ENCODE data around the gene PRR12.

The PRR12 gene

DNA sequence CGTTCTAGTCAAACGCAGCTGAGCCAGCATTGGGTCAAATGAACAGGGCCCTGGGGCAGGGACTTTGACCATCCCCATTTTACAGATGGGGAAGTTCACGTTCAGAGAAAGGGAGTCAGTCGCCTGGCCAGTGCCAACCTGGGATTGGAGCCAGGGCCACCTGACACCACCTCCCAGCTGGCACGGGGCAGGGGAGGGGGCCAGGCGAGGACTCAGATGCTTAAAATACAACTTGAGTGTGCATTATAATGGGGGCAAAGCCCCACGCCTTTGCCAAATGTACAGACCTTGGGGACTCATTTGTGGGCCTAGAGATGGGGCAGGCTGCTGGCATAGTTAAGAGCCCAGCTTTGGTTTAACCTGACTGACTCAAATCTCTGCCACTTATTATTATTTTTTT is 14.6 kb downstream of the PRR12 start:
- no peak for TF ChIP-seq TAF1 (IDR thresholded peaks at IDR 0.05; ENCODE audit: borderline replicate concordance, insufficient read depth, low read length)
- TF ChIP-seq, protein P1, sequence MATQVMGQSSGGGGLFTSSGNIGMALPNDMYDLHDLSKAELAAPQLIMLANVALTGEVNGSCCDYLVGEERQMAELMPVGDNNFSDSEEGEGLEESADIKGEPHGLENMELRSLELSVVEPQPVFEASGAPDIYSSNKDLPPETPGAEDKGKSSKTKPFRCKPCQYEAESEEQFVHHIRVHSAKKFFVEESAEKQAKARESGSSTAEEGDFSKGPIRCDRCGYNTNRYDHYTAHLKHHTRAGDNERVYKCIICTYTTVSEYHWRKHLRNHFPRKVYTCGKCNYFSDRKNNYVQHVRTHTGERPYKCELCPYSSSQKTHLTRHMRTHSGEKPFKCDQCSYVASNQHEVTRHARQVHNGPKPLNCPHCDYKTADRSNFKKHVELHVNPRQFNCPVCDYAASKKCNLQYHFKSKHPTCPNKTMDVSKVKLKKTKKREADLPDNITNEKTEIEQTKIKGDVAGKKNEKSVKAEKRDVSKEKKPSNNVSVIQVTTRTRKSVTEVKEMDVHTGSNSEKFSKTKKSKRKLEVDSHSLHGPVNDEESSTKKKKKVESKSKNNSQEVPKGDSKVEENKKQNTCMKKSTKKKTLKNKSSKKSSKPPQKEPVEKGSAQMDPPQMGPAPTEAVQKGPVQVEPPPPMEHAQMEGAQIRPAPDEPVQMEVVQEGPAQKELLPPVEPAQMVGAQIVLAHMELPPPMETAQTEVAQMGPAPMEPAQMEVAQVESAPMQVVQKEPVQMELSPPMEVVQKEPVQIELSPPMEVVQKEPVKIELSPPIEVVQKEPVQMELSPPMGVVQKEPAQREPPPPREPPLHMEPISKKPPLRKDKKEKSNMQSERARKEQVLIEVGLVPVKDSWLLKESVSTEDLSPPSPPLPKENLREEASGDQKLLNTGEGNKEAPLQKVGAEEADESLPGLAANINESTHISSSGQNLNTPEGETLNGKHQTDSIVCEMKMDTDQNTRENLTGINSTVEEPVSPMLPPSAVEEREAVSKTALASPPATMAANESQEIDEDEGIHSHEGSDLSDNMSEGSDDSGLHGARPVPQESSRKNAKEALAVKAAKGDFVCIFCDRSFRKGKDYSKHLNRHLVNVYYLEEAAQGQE (IDR thresholded peaks at IDR 0.05; ENCODE audit: insufficient read depth in 1 of 2, low read depth in 2 of 2, low read length in 2 of 2) = no peak
- TF ChIP-seq POLR2AphosphoS5 (IDR thresholded peaks at IDR 0.05; ENCODE audit: low read depth, low read length) = no peak
- no peak for TF ChIP-seq FOXP2 (optimal IDR thresholded peaks at IDR 0.05; ENCODE audit: borderline replicate concordance, extremely low read depth, extremely low read length, insufficient read depth)
- no peak for TF ChIP-seq SIN3A (IDR thresholded peaks at IDR 0.05; ENCODE audit: borderline replicate concordance, insufficient read depth, low read length)

DNA sequence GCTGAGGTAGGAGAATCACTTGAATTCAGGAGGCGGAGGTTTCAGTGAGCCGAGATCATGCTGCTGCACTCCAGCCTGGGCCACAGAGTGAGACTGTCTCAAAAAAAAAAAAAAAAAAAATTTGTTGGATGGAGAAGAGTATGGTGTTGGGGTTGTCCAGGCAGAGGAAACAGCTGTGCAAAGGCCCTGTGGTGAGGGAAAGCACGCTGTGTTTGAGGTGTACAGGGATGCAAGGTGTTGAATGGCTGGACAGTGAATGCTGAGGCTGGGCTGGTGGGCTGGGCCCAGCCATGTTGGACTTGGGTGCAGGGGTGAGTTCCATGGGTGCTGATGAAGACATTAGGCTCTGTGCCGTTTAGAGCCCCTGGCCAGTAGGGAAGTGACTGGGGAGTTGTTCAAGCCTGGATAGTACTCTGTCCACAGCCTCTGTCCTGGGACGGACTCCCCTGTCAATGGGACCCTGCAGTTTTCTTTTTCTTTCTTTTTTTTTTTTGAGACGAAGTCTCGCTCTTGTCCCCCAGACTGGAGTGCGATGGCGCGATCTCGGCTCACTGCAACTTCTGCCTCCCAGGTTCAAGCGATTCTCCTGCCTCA is 18.6 kb downstream of the PRR12 start:
- TF ChIP-seq SIN3A (IDR thresholded peaks at IDR 0.05; ENCODE audit: borderline replicate concordance, insufficient read depth, low read length) (no peak), FOXP2 (optimal IDR thresholded peaks at IDR 0.05; ENCODE audit: borderline replicate concordance, extremely low read depth, extremely low read length, insufficient read depth) (no peak), POLR2AphosphoS5 (IDR thresholded peaks at IDR 0.05; ENCODE audit: low read depth, low read length) (no peak), TAF1 (IDR thresholded peaks at IDR 0.05; ENCODE audit: borderline replicate concordance, insufficient read depth, low read length) (no peak)
- TF ChIP-seq, protein P1 (IDR thresholded peaks at IDR 0.05; ENCODE audit: insufficient read depth in 1 of 2, low read depth in 2 of 2, low read length in 2 of 2) = no peak

DNA sequence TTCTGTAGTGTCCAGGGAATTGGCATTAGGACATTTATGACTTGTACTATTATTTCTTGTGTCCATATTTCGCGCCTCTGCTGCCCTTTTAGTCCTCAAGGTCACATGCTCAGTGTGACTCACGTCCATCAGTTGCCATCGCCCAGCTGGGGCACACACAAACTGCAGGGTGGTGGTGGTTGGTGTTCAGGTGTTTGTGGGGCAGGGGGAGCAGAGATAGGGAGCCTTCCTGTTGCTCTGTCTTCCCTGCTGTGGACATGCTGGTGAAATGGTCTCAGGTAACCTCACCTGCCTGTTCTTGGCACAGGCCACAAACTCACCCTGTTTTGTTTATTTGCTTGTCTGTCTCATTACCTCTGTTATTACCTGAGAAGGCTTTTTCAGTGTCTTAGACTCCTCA is 22.4 kb downstream of the PRR12 start:
- TF ChIP-seq POLR2AphosphoS5 (IDR thresholded peaks at IDR 0.05; ENCODE audit: low read depth, low read length) = no peak
- TF ChIP-seq, protein P1 (IDR thresholded peaks at IDR 0.05; ENCODE audit: insufficient read depth in 1 of 2, low read depth in 2 of 2, low read length in 2 of 2) = no peak
- no peak for TF ChIP-seq SIN3A (IDR thresholded peaks at IDR 0.05; ENCODE audit: borderline replicate concordance, insufficient read depth, low read length)
- no peak for TF ChIP-seq TAF1 (IDR thresholded peaks at IDR 0.05; ENCODE audit: borderline replicate concordance, insufficient read depth, low read length)
- TF ChIP-seq FOXP2 (optimal IDR thresholded peaks at IDR 0.05; ENCODE audit: borderline replicate concordance, extremely low read depth, extremely low read length, insufficient read depth) = no peak

DNA sequence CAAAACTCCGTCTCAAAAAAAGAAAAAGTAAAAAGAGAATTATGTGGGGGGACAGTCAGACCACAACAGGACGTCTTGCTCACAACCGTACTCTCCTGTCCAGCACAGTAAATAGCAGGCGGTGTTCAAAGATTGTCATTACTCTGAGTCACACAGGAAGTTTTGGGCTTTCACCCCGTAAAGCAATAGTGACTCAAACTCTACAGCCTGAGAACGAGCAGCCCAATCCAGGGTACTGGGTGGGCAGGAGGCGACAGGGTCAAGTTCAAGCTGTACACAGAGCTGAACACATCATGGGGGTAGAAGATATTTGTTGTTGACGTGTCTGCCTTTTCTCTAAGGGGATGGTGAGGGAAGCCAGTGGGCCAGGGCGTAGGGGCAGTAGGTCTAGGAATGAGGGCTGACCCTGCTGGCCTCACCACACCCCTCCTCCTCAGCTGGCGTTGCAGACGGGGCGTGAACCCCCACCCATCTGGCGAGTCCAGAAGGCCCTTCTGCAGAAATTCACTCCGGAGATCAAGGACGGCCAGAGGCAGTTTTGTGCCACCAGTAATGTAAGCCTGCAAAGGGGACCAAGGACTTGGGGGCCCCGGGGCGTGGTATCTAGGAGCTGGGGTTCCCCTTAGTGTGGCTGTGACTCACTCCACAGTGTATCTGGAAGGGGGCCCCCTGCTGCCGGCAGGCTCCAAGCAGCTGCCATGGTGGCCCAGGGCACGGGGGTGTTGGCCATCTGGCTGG is 23.3 kb downstream of the PRR12 start:
- TF ChIP-seq POLR2AphosphoS5 (IDR thresholded peaks at IDR 0.05; ENCODE audit: low read depth, low read length) (no peak), TAF1 (IDR thresholded peaks at IDR 0.05; ENCODE audit: borderline replicate concordance, insufficient read depth, low read length) (no peak), FOXP2 (optimal IDR thresholded peaks at IDR 0.05; ENCODE audit: borderline replicate concordance, extremely low read depth, extremely low read length, insufficient read depth) (no peak), SIN3A (IDR thresholded peaks at IDR 0.05; ENCODE audit: borderline replicate concordance, insufficient read depth, low read length) (no peak)
- TF ChIP-seq, protein P1 (IDR thresholded peaks at IDR 0.05; ENCODE audit: insufficient read depth in 1 of 2, low read depth in 2 of 2, low read length in 2 of 2) = no peak
